G401.6 (cell line): Measurements from ENCODE around the gene NBL1.

Source experiments
- FAIRE-seq: peaks from 2 replicates; lab custom pipeline; 2012; peaks lifted over from hg19 to GRCh38; lab: Jason Lieb, UNC

The NBL1 gene

DNA sequence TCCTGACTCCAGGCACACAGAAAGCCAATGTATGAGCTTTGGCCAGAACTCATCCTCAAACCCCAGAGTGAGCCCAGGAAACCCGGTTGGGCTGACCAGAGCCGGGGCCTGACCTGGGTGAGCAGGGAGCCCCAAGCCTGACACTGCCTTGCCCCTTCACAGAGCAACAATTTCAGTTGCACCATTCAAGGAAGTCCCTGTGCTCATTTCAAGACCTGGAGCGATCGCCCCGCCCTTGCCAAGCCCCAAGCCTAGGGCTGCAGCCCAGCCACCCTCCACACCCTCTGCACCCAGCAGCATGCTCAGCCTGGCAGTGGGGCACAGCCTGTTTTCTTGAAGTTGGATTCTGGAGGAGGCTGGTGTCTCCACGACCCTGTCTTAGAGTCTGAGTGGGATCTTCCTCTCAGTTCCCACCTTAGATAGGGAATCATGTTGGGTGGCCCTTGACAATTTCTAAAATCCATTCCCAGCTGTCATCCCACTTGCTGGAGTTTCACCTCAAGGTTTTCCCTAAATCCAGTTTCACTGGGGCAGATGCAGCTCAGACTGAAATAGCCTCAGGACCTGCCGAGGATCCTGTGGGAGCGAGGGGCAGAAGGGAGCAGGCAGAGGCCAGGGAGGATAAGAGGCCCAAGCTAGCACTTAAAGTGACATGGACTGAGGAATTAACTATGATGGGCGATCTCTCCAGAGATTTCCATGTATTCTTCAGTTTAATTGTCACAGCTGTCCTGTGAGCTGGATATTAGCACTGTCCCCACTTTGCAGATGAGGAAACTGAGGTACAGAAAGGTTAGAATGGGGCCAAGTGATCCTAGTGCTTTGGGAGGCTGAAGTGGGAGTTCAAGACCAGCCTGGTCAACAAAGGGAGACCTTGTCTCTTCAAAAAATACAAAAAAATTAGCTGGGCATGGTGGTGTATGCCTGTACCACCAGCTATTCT is 2.5 kb downstream of the NBL1 start:
- no peak for FAIRE-seq

DNA sequence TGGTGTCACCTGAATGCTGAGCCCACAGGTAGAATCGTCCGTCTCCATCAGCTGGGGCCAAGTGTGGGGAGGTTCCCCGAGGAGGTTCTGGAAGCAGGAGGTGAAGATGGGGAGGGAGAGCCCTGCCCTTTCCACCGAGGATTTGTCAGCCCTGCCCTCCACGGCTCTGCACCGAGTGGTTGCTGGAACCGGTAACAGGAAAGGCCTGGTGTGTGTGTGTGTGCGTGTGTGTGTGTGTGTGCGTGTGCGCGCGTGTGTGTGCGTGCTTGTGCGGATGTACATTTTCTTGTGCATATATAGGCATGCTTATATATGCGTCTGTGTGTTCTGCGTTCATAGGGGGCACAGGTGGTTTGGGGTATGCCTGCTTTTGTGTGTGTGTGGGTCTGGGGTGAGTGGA is 3.5 kb downstream of the NBL1 start:
- FAIRE-seq, result no peak

DNA sequence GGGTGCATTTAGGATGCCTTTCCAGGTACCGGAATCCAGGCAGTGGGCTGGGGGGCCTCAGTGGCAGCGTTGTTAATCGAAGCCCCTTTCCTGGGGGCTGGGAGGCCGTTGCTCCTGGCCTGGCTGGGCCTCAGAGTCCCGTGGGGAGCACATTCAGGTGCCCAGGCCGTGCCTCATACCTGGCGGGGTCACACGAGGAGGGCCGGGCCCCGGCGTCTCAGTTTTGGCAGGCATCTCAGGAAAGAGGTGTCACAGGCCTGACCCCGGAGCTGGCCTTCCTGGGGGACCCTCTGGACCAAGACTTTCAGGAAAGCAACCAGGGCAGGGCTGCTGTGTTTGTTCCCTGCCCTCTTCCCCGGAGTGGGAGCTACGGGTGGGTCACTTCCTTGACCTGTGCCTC is 4.1 kb downstream of the NBL1 start:
- no peak for FAIRE-seq

DNA sequence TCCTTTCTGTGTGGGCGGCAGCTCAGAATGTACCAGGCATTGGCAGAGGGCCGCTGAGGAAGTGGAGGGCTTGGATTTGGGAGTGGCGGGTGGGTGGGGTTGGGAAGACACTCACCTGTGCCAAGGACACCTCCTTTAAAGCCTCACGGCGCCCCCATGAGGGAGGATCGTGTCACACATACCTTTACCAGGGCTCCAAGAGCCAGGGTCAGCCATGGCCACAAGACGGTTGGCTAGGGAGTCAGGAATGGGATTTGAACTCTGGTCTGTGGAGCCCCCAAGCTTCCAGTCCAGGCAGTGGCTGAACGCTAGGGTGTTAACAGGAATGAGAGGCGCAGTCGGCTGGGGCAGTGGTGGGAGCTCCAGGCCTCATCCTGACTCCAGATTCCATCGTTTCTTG is 4.6 kb downstream of the NBL1 start:
- FAIRE-seq, result no peak

DNA sequence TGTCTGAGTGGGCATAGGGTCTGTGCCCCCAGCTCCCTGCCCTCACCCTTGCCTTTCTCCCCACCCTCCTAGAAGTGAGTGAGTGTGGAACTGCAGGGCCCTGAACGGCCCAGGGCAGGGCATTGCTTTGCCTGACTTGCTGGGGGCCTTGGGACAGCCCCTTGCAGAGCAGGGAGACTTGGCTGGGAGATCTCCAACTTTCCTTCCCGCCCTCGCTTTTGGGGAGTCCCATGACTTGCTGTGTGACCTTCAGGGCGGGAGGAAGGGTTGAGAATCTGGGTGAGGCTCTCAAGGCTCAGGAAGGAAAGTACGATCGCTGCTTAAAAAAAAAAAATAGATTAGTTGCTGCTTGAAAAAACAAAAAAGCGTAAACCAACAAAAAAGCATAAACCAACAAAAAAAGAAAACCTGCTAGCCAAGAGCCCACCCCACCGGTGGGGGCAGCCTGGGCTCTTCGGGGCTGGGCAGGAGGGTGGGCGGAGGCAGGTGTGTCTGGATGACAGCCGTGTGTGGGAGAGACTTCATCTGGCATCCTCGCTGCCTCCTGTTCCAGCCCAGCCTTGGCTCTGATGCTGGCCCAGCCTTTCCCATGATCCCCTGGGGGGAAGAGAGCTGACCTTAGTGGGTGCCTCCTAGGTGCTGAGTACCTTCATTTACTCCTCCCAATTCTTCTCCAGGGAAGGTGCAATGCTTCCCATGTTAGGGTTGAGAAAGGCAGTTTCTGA is 6.5 kb downstream of the NBL1 start:
- FAIRE-seq, result no peak

DNA sequence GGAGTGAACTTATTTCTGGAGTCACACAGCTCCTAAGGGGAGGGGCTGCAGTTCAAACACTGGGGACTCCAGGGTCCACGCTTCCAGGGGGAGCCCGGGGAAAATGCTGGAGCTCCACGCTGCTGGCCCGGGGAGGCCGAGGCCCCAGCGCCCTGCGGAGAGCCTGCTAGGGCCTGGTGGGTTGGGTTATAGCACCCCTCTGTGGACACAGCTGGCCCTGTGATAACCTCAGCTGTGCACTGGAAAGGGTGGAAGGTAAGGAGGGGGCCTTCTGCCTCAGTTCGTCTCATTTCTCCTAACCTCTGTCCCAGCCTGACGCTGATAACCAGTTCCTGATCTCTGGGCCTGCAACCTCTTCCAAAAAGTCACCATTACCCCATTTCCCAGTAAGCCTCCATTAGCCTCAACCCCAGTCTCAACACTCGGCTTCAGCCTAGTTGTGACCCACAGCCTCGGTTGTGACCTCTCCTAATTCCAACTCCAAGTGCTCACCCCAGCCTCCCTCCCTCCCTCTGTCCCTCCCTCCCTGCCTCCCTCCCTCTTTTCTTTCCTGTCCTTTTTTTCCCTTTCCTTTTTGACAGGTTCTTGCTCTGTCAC is 7.1 kb downstream of the NBL1 start:
- no peak for FAIRE-seq

DNA sequence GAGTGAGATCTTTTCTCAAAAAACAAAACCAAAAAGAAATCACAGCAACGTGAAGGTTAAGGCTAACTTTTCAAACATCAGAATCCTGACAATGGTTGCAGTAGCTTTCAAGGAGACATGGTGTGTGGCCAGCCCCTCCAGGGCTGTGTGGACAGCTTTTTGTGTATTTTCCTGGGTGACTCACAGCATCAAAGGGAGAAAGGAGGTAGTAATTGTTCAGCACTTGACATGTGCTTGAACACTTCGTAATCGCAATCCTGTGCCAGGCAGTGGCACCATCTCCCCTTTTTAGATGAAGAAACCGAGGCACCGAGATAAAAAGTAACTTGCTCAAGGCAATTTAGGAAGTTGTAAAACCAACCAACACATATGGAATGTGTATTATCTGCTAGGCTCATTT is 10.3 kb downstream of the NBL1 start:
- FAIRE-seq, result no peak

DNA sequence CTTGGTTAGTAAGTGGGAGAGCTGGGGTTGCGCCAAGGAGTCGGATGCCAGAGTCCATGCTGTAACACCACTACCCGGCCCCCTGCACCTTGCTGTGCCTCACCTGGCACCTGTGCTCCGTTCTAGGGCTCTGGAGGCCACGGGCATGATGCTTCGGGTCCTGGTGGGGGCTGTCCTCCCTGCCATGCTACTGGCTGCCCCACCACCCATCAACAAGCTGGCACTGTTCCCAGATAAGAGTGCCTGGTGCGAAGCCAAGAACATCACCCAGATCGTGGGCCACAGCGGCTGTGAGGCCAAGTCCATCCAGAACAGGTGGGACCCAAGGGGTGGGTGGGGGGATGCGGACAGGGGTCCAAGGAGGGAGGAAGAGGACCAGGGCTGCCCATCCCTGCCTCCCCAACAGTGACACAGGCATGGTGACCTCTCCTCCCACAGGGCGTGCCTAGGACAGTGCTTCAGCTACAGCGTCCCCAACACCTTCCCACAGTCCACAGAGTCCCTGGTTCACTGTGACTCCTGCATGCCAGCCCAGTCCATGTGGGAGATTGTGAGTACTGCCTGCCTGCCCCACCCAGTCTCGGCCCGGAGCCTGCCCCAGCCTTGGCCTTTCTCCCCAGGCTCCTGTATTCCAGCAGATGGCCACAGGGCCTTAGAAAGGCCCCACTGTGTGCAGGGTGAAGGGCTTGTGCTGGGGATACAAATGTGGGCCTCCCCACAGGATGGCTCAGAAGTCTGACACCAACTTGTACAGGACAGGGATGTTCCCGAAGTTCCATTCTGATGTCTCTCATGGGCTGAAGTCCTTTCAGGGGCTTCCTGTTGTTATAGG is 11.0 kb downstream of the NBL1 start:
- FAIRE-seq, result no peak

DNA sequence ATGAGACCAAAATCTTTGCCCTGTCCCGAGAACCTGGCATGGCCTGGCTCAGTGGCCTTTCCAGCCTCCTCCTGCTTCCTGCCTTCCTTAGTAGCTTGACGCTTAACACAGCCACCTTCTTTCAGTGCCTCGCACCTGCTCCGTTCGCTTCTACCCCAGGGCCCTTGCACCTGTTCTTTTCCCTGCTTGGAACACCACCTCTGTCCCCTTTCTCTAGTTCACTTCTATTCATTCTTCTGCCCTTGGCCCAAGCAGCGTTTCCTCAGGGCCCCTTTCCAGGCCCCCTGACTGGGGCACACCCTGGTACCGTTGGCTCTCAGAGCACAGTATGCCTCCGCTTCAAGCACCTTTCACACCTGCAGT is 11.6 kb downstream of the NBL1 start:
- FAIRE-seq, result no peak

DNA sequence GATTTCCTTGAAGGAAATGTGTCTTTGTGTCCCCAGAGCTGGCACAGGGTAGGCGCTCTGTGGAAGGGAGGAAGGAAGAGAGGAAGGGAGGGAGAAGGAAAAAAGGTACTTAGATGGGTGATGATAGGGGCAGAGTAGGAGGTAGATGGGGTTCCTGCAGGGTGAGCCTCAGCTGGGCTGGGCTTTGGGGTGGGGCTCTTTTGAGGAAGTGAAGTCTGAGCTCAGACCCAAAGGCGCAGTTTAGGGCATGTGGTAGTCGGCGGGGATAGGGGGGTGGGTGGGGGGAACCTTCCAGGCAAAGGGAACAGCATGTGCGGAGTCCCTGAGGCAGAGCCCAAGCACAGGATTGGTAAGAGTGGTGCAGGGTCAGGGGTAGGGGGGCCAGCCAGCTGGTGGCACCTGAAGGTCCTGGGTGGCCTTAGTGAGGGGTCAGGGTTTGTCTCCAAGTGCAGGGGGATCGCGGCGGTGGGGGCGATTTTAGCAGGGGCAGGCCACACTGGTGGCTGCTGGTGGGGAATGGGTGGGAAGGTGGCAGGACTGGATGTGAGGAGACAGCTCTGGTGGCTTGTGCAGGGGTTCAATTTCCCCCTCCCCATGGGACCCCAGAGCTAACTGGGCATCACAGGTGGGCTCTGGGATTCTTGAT is 12.1 kb downstream of the NBL1 start:
- no peak for FAIRE-seq

DNA sequence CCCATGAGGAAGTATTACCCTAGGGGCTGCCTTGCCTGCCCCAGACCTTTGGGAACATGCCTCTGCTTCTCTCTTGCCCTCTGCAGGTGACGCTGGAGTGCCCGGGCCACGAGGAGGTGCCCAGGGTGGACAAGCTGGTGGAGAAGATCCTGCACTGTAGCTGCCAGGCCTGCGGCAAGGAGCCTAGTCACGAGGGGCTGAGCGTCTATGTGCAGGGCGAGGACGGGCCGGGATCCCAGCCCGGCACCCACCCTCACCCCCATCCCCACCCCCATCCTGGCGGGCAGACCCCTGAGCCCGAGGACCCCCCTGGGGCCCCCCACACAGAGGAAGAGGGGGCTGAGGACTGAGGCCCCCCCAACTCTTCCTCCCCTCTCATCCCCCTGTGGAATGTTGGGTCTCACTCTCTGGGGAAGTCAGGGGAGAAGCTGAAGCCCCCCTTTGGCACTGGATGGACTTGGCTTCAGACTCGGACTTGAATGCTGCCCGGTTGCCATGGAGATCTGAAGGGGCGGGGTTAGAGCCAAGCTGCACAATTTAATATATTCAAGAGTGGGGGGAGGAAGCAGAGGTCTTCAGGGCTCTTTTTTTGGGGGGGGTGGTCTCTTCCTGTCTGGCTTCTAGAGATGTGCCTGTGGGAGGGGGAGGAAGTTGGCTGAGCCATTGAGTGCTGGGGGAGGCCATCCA is 12.8 kb downstream of the NBL1 start:
- FAIRE-seq, result no peak

DNA sequence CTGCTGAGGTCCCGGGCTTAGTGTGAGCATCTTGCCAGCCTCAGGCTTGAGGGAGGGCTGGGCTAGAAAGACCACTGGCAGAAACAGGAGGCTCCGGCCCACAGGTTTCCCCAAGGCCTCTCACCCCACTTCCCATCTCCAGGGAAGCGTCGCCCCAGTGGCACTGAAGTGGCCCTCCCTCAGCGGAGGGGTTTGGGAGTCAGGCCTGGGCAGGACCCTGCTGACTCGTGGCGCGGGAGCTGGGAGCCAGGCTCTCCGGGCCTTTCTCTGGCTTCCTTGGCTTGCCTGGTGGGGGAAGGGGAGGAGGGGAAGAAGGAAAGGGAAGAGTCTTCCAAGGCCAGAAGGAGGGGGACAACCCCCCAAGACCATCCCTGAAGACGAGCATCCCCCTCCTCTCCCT is 13.4 kb downstream of the NBL1 start:
- FAIRE-seq, result no peak

DNA sequence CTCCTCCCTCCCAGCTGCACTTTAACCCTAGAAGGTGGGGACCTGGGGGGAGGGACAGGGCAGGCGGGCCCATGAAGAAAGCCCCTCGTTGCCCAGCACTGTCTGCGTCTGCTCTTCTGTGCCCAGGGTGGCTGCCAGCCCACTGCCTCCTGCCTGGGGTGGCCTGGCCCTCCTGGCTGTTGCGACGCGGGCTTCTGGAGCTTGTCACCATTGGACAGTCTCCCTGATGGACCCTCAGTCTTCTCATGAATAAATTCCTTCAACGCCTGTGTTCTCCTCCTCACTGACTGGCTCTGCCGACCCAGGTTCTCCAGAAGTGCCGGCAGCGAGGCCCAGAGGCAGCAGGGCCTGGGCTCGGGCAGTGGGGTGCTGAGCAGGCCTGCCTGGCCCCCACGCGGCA is 14.1 kb downstream of the NBL1 start:
- FAIRE-seq, result no peak

DNA sequence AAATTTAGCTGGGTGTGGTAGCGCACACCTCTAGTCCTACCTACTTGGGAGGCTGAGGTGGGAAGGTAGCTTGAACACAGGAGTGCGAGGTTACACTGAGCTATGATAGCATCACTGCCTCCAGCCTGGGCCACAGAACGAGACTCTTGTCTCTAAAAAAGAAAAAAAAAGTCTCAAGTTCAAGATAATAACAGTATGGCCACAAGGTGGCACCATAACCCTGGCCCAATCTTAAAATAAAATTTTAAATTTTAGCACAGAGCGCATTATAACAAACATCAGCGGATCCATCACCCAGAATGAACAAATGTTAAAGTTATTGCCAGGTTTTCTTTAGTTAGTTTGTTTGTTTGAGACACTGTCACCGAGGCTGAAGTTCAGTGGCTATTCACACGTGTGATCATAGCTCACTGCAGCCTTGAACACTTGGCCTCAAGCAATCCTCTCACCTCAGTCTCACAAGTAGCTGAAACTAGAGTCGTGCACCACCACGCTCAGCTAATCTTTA is 17.7 kb downstream of the NBL1 start:
- FAIRE-seq, result peak; percentile 95

DNA sequence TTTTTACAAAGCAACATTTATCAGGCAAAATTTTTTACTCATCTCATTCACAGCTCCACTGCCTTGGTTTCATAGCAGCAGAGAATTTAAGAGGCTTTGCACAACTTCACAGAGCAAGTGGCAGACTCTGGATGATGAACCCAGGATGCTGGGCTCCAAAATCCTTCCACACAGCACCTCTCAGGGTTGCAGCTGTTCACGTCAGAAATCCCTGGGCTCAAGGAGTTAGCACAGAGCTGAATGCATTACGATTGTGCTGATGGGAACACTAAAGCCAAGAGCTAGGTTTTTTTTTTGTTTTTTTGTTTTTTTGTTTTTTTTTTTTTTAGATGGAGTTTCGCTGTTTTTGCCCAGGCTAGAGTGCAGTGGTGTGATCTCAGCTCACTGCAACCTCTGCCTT is 18.2 kb downstream of the NBL1 start:
- FAIRE-seq, result no peak

DNA sequence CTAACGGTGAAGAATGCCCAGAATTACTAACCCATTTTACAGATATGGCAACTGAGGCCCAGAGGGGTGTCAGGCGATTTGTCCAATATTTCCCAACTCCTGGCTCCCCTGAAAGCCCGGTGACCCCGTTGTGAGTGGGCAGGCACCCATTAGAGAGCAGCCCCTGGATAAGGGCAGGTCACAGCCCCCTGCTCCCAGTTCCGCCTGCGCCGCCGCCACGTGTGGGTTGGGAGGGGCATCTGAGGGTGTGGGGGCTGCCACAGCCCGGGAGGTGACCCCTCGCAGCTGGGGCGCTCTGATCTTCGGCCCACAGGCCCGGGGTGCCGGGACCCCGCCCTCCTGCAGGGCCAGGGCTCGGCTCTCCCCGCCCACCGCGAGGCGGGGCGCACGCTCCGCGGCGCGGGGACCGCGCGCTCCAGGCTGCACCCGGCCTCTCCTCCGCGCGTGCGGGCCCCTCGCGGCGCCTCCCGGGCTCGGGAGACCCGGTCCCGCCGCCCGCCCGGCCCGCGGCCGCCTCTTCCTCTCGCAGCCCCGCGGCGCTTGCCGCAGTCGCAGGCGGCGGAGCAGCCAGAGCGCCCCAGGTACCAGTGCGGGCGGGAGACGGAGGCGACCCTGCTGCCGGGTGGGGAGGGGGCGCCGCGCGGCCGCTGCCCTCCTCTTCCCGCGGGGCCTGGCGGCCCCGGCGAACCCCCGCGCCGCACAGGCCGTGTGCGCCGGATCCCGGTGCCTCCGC is 20.5 kb downstream of the NBL1 start, which contains the start of gene HTR6:
Gene HTR6 (plus strand): TSS at position 423 of the 733 bp plus-strand sequence. CDS start 879 bp downstream, outside the sequence.
- FAIRE-seq, result no peak

DNA sequence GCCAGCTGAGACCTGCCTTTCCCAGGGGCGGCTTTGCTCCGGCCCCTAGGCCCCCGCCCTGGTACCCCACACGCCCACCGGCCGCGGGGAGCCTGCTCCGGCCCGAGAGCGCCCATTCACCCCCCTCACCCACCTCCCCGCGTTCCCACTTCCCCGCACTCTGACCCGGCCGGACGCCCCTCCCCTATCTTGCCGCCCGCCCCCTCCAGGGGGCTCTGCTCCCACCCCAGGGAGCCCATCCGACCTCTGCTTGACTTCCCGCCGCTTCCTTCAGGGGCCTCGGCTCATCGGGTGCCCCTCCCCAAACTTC is 21.0 kb downstream of the NBL1 start:
- FAIRE-seq, result no peak

DNA sequence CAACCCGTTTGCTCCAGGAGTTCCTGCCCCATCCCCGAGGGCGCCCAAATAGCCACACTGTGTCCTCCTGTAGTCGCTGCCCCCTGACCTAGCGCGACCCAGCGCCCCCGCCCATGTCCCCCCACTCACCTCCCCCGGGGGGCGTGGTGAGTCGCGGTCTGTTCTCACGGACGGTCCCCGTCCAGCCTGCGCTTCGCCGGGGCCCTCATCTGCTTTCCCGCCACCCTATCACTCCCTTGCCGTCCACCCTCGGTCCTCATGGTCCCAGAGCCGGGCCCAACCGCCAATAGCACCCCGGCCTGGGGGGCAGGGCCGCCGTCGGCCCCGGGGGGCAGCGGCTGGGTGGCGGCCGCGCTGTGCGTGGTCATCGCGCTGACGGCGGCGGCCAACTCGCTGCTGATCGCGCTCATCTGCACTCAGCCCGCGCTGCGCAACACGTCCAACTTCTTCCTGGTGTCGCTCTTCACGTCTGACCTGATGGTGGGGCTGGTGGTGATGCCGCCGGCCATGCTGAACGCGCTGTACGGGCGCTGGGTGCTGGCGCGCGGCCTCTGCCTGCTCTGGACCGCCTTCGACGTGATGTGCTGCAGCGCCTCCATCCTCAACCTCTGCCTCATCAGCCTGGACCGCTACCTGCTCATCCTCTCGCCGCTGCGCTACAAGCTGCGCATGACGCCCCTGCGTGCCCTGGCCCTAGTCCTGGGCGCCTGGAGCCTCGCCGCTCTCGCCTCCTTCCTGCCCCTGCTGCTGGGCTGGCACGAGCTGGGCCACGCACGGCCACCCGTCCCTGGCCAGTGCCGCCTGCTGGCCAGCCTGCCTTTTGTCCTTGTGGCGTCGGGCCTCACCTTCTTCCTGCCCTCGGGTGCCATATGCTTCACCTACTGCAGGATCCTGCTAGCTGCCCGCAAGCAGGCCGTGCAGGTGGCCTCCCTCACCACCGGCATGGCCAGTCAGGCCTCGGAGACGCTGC is 21.7 kb downstream of the NBL1 start:
- FAIRE-seq, result no peak

DNA sequence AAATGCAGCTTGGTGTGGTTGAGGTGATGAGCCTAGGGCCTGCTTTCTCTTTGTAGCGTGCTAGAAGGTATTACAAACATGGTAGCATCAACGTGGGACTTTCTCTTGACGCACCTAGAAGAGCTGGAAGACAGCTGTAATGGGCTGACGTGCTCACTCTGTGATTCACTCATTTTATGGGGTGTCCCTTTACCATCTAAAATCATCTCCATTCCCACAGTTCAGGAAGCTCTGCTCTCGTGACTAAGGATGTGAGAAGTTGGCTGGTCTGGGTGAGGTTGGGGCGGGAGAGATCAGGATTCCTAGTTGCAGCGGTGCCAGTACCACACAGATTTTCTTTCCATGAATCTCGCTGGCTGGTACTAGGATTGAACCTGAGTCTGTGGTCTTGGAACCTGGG is 24.8 kb downstream of the NBL1 start:
- no peak for FAIRE-seq
